Activated CD8-positive, alpha-beta memory T cell treated with anti-CD3 and anti-CD28 coated beads, Interleukin-2, amount 50 U/mL, for 48 hours (primary cell): ENCODE results near the gene GZMH.
"Not testable (repeated sequence)": the region's sequence is repeated elsewhere in the genome, so short reads cannot be mapped to it uniquely, and the experiment has no call there.

Experiments used
- DNase-seq: peaks from one replicate; pipeline ENCODE4 v3.0.0-alpha.2; 2020

Gene GZMH

GRCh38 chr14:24591004-24591403 is 18.5 kb downstream of the GZMH start:
- not testable (repeated sequence) for DNase-seq

GRCh38 chr14:24584402-24584801 is 25.1 kb downstream of the GZMH start:
- DNase-seq: not testable (repeated sequence)

DNA sequence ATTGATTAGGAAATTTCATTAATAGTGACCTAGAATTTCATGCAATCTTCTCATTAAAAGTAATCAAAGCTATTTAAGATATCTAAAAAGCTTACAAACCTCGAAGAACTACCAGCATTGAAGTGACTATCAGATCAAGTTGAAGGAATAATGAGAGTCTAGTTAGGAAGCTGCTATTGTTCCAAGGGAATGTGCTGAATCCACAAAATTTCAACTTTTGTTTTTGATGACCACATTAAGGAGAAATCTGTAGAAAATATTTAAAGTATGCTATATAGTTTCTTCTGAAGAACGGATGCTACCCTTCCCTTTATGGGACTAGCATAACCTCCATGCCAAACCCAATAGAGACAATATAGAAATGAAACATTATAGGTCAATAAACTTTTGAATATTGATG is 30.9 kb downstream of the GZMH start:
- no peak for DNase-seq

- DNase-seq: no peak
Measured at GRCh38 chr14:24576771-24577170, 32.7 kb downstream of the GZMH start.

DNA sequence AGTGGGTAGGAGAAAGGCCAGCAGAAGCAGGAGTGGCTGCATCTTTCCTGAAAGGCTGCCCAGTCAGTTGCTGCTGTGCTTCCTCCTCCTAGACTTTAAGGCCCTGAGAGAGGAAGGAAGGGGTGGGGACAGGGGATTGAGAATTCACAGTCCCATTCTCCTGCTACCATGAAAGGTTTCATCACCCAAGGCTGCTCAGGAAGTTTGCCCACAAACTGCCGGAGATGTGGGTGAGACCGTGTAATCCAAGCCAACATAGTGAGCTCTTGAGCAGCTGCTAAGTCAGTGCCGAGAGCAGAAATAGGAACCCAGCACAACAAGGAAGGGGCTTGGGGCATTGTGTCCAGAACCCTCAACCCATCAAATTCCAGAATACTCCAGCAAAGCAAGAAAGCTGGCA is 33.3 kb downstream of the GZMH start, which contains the start of gene CTSG:
Gene CTSG, minus strand, starts transcription at position 69 of the 400 bp plus-strand sequence. Its CDS starts 27 bp downstream, at position 42.
- DNase-seq: no peak

- no peak for DNase-seq
Measured at GRCh38 chr14:24574206-24574774, 35.2 kb downstream of the GZMH start.

GRCh38 chr14:24566318-24566717 is 43.2 kb downstream of the GZMH start:
- DNase-seq: no peak

DNA sequence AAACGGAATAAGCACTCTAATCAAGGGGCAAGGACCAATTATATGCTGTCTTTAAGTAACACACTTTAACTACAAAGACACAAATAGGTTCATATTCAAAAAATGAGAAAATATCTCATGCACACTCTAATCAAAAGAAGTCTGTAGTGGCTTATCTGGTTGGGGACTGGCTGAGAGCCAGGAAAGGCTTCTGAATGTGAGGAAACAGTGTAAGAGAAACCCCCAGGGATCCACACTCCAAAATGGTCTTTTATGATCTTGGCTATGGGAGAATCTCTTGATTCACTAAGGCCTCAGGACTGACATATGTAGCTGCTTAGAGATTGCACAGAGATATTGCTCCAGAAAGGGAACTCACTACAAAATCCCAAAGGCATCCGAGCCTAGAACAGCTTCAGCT is 43.7 kb downstream of the GZMH start:
- no peak for DNase-seq

DNA sequence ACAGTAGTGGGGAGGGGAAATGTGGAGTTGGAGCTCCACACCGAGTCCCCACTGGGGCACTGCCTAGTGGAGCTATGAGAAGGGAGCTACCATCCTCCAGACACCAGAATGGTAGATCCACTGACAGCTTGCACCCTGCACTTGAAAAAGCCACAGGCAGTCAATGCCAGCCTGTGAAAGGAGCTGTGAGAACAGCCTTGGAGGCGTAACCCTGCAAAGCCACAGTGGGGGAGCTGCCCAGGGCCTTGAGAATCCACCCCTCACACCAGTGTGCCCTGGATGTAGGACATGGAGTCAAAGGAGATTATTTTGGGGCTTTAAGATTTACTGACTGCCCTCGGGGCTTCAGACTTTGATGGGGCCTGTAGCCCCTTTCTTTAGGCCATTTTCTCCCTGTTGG is 46.0 kb downstream of the GZMH start:
- DNase-seq: no peak

GRCh38 chr14:24556756-24557155 is 52.7 kb downstream of the GZMH start:
- DNase-seq: no peak
